Ramos (cell line): ENCODE results near the gene SLC6A9.

Experiments used
- in situ Hi-C: fragments of 300-500 bp; cut with MboI; formaldehyde crosslinking; loops from one replicate; pipeline ENCODE4 v1.14.3; 2022; ENCODE audit warnings: low sequenced_read_pairs; ENCODE audit not compliant: unreplicated experiment

SLC6A9 gene

DNA sequence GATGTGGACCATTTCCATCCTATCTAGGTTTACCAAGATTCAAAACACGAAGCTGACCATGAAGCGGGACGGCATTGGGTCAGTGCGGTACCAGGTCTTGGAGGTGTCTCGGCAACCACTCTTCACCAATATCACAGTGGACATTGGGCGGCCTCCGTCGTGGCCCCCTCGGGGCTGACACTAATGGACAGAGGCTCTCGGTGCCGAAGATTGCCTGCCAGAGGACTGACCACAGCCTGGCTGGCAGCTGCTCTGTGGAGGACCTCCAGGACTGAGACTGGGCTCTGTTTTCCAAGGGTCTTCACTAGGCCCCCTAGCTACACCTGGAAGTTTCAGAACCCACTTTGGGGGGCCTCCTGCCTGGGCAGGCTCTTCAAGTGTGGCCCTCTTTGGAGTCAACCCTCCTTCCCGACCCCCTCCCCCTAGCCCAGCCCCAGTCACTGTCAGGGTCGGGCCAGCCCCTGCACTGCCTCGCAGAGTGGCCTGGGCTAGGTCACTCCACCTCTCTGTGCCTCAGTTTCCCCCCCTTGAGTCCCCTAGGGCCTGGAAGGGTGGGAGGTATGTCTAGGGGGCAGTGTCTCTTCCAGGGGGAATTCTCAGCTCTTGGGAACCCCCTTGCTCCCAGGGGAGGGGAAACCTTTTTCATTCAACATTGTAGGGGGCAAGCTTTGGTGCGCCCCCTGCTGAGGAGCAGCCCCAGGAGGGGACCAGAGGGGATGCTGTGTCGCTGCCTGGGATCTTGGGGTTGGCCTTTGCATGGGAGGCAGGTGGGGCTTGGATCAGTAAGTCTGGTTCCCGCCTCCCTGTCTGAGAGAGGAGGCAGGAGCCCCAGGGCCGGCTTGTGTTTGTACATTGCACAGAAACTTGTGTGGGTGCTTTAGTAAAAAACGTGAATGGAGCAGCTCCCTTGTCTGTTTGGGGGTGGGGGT lies 40.7 kb downstream of the SLC6A9 start:
- in situ Hi-C loops = no loop called here

DNA sequence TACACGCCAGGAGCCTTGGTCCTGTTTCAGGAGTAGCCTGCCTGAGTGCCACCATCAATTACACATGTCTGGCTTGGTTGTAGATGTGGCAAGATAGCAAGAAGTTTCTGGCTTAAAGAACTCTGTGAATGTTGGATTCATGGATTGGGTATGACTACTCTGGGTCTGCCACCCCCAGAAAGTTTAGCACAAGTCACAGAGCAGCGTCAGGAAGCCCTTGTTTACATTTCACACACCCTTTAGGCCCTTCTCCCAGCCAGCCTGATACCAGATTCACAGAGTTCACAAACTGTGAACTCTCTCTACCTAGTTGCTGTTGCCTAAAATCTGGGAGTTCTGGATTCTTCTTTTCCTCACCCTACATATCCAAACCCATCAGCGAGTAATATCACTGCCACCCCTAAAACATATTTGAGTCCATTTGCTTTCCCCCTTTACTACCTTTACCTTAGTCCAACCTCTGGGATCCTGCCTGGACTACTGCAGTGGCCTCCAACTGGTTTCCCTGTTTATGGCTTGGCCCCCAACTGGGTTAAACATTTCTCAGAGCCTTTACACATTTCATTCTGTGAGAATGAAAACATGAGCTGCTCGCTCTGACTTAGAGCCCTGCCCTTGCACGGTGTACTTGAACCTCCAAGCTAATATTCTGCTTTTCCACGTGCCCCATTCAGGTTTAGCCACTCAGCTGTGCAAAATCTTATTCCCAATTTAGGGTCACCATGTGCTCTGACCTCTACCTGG lies 43.9 kb downstream of the SLC6A9 start:
- in situ Hi-C loops = no loop called here

DNA sequence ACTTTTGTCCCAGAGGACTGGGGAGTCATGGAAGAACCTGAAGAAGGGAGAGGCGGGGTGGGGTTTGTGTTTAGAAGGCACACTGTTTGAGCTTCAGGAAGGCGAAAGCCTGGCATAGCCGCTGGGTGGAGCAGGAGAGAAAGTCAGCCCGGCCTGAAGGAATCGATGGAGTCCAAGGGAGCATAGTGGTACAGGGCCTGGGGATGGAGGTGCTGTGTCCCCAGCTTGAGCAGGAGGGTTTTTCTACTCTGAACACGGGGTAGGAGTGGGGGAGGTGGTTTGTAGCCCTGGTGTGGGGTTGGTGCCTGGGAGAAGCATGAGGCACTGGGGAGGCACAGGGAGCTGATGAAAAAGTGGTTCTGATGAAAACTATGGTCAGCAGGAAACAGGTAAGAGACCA lies 44.5 kb downstream of the SLC6A9 start:
- in situ Hi-C loops = no loop called here

DNA sequence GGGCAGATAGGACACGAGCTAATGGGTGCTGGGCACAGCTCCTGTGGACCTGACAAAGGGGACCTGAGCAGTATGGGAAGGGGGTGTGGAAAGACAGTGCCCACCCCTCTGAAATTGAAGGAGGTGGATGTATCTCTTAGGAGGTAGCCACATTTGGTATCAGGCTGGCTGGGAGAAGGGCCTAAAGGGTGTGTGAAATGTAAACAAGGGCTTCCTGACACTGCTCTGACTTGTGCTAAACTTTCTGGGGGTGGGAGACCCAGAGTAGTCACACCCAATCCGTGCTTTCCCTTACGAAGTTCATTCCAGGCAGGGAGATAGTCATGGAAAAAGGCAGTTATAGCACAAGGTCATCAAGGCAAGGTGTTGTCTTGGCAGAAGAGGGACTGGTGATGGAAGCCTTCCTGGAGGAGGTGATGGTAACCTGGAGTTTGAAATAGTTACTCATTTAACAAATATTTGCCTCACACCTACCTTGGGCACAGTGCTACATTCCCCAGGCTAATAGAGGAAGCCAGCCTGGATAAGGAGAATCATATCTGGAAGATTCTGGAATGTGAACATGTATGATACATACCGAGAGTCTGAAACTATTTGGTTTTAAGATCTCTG lies 45.2 kb downstream of the SLC6A9 start:
- in situ Hi-C loops = no loop called here

DNA sequence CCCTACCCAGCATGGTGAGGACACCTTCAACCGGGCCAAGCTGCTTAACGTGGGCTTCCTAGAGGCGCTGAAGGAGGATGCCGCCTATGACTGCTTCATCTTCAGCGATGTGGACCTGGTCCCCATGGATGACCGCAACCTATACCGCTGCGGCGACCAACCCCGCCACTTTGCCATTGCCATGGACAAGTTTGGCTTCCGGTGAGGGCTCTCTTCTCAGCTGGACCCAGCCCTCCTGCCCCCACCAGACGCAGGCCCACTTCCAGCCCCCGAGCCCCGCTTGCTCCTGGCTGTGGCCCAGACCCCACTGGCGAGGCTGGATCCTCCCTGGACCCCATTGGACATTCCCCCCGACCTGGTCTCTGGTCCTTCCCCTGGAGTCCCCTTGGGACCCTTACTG lies 46.4 kb downstream of the SLC6A9 start:
- in situ Hi-C loops = no loop called here

DNA sequence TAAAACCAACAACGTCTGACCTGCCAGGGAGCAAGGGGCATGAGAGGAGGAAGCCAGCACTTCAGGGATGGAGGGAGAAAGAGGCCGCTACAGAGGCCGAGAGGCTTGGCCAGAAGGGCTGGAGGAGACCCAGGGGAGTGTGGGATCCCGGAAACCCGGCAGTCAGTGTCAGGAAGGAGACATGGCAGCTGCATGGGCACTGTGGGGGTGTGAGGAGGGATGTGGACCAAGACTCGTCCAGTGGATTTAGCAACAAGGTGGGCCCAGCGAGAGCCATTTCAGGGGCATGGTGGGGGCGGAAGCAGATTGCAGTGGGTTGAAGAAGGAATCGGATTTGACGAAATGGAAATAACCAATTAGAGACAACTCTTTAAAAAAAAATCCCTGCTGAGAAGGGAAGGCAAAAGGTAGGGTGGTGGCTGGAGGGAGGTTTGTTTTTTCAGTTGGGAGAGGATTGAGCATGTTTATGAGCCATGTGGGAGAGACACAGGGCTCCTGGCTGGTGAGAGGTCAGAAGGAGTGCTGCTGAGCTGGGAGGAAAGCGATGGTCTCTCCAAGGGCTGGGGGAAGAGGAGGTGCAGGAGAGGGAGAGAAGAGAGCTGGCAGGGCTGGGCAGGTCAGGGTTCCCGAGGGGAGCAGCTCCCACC lies 47.9 kb downstream of the SLC6A9 start:
- in situ Hi-C loops = no loop called here

DNA sequence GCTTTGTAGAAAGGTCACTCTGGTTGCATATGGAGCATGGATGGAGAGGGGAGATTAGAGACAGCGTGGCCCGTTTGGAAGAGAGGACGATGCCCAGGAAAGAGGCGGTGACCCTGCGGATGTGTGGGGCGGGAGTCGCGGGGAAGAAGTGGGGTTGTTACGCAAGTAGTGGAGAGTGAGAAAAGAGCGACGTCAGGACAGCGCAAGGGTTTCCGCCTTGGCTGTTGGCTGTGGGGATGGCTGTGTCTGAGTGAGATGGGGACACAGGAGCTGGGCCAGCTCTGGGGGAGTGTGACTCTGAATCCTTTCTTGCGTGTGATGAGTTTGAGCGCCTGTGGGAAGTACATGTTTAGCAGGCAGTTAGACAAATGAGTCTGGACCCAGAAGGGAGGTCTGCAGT lies 48.5 kb downstream of the SLC6A9 start:
- in situ Hi-C loops = no loop called here

DNA sequence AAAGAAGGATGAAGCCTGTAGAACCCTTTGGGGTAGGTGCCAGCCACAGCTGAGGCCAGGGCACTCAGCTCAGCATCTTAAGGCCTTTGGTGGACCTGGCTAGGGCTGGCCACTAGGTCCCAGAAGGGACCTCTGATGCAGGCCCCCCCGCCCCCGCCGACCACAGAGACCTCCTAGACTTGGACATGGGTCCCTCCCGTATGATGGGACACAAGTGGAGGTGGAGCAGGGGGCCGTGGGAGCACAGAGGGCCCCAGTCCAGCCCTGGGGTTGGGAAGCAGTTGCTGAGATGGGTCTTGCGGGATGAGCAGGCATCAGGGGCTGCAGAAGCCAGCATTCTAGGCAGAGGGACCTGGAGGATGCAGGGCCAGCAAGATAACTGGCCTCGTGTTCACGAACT lies 49.0 kb downstream of the SLC6A9 start:
- in situ Hi-C loops = no loop called here

DNA sequence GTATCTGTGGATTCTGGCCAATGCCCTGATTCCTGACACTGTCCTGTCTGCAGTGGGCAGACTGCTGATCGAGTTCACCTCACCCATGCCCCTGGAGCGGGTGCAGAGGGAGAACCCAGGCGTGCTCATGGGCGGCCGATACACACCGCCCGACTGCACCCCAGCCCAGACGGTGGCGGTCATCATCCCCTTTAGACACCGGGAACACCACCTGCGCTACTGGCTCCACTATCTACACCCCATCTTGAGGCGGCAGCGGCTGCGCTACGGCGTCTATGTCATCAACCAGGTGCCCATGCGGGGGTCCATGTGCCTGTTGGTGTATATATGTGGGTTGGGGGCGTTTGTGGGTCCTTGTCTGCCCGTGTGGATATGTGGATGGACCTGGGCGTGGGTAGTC lies 49.6 kb downstream of the SLC6A9 start:
- in situ Hi-C loops = no loop called here

DNA sequence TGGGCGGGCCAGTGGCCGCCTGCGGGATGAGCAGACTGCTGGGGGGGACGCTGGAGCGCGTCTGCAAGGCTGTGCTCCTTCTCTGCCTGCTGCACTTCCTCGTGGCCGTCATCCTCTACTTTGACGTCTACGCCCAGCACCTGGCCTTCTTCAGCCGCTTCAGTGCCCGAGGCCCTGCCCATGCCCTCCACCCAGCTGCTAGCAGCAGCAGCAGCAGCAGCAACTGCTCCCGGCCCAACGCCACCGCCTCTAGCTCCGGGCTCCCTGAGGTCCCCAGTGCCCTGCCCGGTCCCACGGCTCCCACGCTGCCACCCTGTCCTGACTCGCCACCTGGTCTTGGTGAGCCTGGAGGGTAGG lies 50.1 kb downstream of the SLC6A9 start:
- in situ Hi-C loops = no loop called here

DNA sequence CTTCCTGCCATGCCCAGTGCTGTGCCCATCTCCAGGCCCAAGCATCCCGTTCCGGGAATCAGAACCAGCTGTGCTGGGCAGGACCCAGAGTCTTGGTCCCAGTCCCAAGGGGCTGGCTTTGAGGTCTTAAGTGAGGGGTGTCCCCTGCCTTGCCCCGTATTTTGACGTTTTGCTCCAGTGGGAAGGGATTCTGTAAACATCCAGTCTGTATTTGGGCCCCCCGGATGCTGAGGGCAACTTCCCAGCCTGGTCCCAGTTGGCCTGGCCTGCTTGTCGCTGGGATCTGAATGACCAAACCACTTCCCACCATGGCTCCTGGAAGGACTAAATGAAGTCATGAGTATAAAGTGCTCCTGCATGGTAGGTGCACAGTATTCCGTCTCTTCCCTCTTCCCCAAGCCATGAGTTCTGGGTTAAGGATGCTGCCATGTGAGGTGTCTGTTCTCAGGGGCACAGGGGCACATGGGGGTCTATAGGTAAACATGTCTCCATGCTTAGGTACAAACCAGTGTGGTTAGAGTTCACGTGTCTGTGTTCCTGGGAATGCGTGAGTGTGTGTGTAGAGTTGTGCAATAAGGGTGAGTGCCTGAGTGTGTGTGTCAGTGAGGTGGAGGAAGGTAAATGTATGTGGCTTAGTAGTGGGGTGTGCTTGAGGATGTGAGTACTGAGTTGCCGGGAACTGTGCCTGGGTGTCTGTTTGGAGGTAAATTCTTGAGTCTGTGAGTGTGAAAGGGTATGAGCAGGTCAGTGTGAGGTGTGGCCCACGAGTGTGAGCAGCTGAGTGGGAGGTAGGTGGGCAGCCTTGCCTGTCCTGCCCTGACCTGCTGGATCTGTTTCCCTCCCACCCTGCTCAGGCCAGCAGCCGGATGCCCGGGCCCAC lies 50.8 kb downstream of the SLC6A9 start:
- in situ Hi-C loops = no loop called here

DNA sequence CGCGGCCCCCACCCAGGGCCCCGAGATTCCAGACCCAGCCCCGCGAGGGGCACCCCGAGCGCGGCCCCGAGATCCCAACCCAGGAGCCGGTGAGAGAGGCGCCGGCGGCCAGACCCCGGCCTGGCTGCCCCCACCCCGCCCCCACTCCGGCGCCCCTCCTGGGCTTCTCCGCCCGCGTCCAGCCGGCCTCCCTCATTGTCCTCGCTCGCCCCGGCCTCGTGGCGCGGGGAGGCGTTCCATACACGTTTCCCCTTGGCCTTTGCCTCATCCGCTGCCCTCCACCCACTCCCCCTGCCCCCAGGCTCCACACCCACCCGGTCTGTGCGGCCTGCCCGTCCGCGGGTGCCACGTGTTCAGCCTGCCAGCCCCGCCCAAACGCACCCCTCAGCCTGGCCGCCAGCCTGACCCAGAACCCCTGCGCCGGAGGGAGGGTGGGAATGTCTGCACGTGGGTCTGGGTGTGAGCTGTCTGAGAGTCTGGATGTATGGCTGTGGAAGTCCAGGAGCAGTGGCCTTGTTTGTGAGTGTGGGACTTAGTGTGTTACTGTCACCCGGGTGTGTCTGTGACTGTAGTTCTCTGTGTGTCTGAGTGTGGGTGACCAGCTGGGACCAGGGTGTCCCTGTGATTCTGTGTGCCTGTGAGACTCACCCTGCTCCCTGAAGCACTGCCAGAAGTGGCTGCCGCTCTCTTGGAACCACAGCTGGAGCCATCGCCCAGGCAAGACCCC lies 51.6 kb downstream of the SLC6A9 start:
- in situ Hi-C loops = no loop called here

DNA sequence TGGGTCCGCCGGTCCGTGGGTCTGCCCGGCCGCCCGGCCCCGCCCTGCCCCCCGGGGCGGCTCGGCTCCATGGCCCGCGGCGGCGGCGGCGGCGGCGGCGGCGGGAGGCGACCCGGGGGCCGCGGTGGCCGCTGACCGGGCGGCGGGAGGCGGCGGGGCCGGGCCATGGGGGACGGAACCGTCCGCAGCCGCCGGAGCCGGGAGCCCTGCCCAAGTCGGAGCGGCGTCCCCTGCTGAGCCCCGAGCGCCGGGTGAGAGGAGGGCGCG lies 52.1 kb downstream of the SLC6A9 start:
- in situ Hi-C loops = no loop called here

DNA sequence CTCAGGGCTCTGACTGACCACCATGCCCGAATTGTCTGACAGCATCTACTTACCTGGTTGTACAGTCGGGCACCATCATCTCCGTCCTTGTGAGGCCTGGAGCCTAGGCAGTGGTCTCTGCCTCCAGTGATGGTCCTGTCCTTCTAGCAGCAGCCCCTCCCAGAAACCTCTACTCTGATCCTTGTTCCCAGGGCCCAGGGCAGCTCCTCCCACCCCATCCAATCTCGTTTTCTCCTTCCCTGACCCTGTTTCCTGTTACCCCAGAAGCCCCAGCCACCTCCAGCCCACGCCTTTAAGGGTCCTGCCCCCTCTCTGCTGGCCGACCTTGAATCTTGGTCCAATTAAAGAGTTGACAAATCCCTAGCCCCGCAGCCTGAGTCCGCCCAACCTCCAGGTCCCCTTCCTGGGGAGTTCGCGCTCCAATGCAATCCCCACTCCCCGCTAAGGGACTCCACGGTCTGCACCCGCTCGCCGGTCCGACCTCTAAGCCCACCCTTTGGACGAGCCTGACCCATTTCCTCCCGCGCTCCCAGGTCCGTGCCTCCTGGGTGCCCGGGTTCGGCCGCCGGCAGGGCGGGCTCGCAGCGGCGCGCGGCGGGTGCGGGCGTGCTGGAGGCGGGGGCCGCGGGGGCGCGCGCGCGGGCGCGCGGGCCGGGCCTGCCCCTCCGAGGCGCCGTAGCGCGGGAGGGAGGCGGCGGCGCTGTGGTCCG lies 52.6 kb downstream of the SLC6A9 start, which contains the start of gene B4GALT2:
TSS of gene B4GALT2 (plus strand) at position 660 of the 710 bp plus-strand sequence. CDS start 1,951 bp downstream, outside the sequence.
- in situ Hi-C loops = no loop called here

DNA sequence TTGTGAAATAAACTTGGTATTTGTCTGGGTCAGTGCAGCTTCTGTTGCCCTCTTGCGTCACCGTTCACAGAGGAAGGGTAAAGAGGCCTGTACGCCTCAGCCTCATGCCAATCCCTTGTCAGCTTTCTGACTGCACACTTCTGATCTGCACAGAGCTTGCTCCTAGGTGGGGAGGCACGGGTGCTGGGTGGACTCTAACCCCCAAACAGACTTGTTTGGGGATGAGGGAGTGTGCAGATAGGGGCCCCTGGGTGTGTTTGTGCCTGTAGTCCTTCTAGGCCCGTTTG lies 53.1 kb downstream of the SLC6A9 start:
- in situ Hi-C loops = no loop called here

DNA sequence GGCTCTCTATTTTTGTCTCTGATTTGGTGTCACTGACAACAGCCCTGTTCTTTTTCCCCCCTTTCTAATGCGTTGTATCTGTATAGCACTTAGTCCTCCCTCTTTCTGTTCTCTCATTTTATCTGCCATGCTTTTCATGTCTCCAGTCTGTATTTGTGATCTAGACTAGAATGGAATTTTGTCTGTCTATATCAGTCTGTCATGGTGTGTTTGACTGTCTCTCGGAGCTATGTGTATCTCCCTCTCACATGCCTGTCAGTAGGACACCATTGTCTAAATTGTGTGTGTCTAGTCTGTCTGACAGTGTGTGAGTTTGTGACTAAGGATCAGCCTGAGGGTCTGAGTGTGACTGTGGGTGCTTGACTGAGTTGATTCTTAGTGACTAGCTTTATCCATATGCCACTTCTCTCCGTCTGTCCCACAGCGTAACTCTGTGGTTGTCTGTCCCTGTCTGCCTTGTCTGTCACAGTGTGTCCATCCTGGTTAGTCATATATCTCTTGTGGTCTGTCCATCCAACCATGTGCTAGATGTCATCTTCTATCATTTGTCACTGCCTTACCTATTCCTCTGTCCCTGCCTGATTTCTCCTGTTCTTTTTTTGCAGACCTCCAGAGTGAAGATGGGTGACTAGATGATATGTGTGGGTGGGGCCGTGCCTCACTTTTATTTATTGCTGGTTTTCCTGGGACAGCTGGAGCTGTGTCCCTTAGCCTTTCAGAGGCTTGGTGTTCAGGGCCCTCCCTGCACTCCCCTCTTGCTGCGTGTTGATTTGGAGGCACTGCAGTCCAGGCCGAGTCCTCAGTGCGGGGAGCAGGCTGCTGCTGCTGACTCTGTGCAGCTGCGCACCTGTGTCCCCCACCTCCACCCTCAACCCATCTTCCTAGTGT lies 53.6 kb downstream of the SLC6A9 start:
- in situ Hi-C loops = no loop called here

DNA sequence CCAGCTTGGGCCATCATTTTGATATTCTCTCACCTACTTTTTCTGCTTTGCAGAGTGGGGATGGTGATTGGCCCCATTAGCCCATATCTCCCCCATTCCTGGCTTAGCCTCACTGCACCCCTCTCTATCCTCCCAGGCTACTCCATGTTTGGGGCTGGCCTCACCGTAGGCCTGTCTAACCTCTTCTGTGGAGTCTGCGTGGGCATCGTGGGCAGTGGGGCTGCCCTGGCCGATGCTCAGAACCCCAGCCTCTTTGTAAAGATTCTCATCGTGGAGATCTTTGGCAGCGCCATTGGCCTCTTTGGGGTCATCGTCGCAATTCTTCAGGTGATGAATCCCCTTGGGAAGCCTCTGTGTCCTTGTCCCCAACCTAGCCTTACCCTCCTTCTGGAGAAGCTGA lies 54.4 kb downstream of the SLC6A9 start:
- in situ Hi-C loops = no loop called here

DNA sequence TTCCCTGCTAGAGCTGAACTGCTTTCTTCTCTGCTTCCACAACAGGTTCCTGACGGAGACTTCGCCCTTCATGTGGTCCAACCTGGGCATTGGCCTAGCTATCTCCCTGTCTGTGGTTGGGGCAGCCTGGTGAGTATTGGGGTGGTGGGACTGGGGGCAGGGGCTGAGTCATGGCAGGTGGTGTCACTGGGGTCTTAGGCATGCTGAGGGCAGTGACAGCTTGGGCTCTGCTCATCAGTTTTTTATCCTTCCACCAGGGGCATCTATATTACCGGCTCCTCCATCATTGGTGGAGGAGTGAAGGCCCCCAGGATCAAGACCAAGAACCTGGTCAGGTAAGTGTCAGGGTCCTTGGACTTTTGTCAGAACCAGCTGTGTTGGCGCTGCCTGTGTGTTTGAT lies 55.2 kb downstream of the SLC6A9 start:
- in situ Hi-C loops = no loop called here
